ENCODE data around the gene BMS1. TPM values are rescaled to one million over a fixed set of nuclear protein-coding genes. Genes with fewer than 3 reads are reported as not detected.
"Not testable (repeated sequence)": the region's sequence is repeated elsewhere in the genome, so short reads cannot be mapped to it uniquely, and the experiment has no call there.

Gene BMS1
- total RNA-seq, 1 experiment from 2014 or later: 44.2 TPM

- H3K27me3 Mint-ChIP-seq (ENCODE audit: low read depth); H3K36me3 Mint-ChIP-seq (ENCODE audit: insufficient read depth in 1 of 3, low read depth in 3 of 3); H2BK20ac ChIP-seq (ENCODE audit: low read depth, low read length, poor library complexity, severe bottlenecking); H3K4me2 ChIP-seq (ENCODE audit: insufficient read depth, insufficient read length, low read length); H3K56ac ChIP-seq (ENCODE audit: insufficient read length, low read depth, low read length); H4K5ac ChIP-seq (ENCODE audit: insufficient read length, low read depth, low read length); H2AK5ac ChIP-seq (ENCODE audit: insufficient read length, low read length); H2AFZ ChIP-seq (ENCODE audit: low read length); H2BK12ac ChIP-seq (ENCODE audit: insufficient read length, low read depth, low read length); H3K9ac ChIP-seq (ENCODE audit: extremely low read depth, insufficient read length, low read length); H2BK15ac ChIP-seq (ENCODE audit: low read depth, low read length); H3T11ph ChIP-seq (ENCODE audit: low read length); H3K79me2 ChIP-seq (ENCODE audit: insufficient read depth, low read length); H4K8ac ChIP-seq (replicated peaks; ENCODE audit: insufficient read length, low read depth, low read length); H3K14ac ChIP-seq (ENCODE audit: insufficient read depth, low read length); H3K27ac Mint-ChIP-seq; H3K4me1 ChIP-seq (ENCODE audit: insufficient read depth, low read length); H3K9me3 ChIP-seq (ENCODE audit: control insufficient read depth, low read depth, low read length); H3K27me3 ChIP-seq (ENCODE audit: insufficient read depth, low read length); H3K23ac ChIP-seq (ENCODE audit: insufficient read length, low read depth, low read length); H3K27ac ChIP-seq (ENCODE audit: insufficient read length, low read depth, low read length); H4K20me1 ChIP-seq (ENCODE audit: control insufficient read depth, insufficient read depth, insufficient read length); H2BK5ac ChIP-seq (ENCODE audit: insufficient read length, low read length); H3K79me1 ChIP-seq (ENCODE audit: insufficient read depth, low read depth, low read length, poor library complexity, severe bottlenecking); H2BK120ac ChIP-seq (ENCODE audit: low read depth, low read length, poor library complexity, severe bottlenecking); H3K4ac ChIP-seq (ENCODE audit: low read depth, low read length); H4K91ac ChIP-seq (ENCODE audit: insufficient read length, low read depth, low read length); H3K23me2 ChIP-seq (ENCODE audit: insufficient read length, low read depth, low read length, poor library complexity, severe bottlenecking); H3K4me3 Mint-ChIP-seq; H3K18ac ChIP-seq (ENCODE audit: insufficient read length, low read depth, low read length): not testable (repeated sequence)
- peak; percentile 61 for TF ChIP-seq CTCF (conservative IDR thresholded peaks at IDR 0.05)
- WGBS (ENCODE audit: extremely low coverage, insufficient read length, low lambda C conversion rate): no CpG with 5 or more reads among the region's 5 CpGs
- H3K9me3 Mint-ChIP-seq: peaks cover 24 to 28% of the 10 kb centered on the region in 2 experiments
- peaks cover 15 to 18% of the 10 kb centered on the region in 2 experiments for H3K4me1 Mint-ChIP-seq
- peak; percentile 74 for DNase-seq
Measured at GRCh38 chr10:42844810-42845209, 62.2 kb downstream of the BMS1 start.

GRCh38 chr10:42847261-42847660 lies 64.7 kb downstream of the BMS1 start:
- not testable (repeated sequence) for H3K4me2 ChIP-seq (ENCODE audit: insufficient read depth, insufficient read length, low read length); H2AFZ ChIP-seq (ENCODE audit: low read length); H2BK12ac ChIP-seq (ENCODE audit: insufficient read length, low read depth, low read length); DNase-seq; H3K79me2 ChIP-seq (ENCODE audit: insufficient read depth, low read length); H4K91ac ChIP-seq (ENCODE audit: insufficient read length, low read depth, low read length); H3K4ac ChIP-seq (ENCODE audit: low read depth, low read length); H3K36me3 Mint-ChIP-seq (ENCODE audit: insufficient read depth in 1 of 3, low read depth in 3 of 3); H2AK5ac ChIP-seq (ENCODE audit: insufficient read length, low read length); H3K27ac Mint-ChIP-seq; H3K27me3 Mint-ChIP-seq (ENCODE audit: low read depth); H3K23me2 ChIP-seq (ENCODE audit: insufficient read length, low read depth, low read length, poor library complexity, severe bottlenecking); H3K27me3 ChIP-seq (ENCODE audit: insufficient read depth, low read length); H3K56ac ChIP-seq (ENCODE audit: insufficient read length, low read depth, low read length); H3K9me3 ChIP-seq (ENCODE audit: control insufficient read depth, low read depth, low read length); H4K20me1 ChIP-seq (ENCODE audit: control insufficient read depth, insufficient read depth, insufficient read length); H2BK120ac ChIP-seq (ENCODE audit: low read depth, low read length, poor library complexity, severe bottlenecking); H2BK5ac ChIP-seq (ENCODE audit: insufficient read length, low read length); H3K4me1 ChIP-seq (ENCODE audit: insufficient read depth, low read length); H3T11ph ChIP-seq (ENCODE audit: low read length); H4K5ac ChIP-seq (ENCODE audit: insufficient read length, low read depth, low read length); H4K8ac ChIP-seq (replicated peaks; ENCODE audit: insufficient read length, low read depth, low read length); H3K14ac ChIP-seq (ENCODE audit: insufficient read depth, low read length); H3K27ac ChIP-seq (ENCODE audit: insufficient read length, low read depth, low read length); H2BK20ac ChIP-seq (ENCODE audit: low read depth, low read length, poor library complexity, severe bottlenecking); H3K23ac ChIP-seq (ENCODE audit: insufficient read length, low read depth, low read length); H2BK15ac ChIP-seq (ENCODE audit: low read depth, low read length); H3K4me3 Mint-ChIP-seq; H3K79me1 ChIP-seq (ENCODE audit: insufficient read depth, low read depth, low read length, poor library complexity, severe bottlenecking); H3K18ac ChIP-seq (ENCODE audit: insufficient read length, low read depth, low read length); H3K9ac ChIP-seq (ENCODE audit: extremely low read depth, insufficient read length, low read length)
- peaks cover 25 to 26% of the 10 kb centered on the region in 2 experiments for H3K9me3 Mint-ChIP-seq
- peaks cover 13 to 15% of the 10 kb centered on the region in 2 experiments for H3K4me1 Mint-ChIP-seq
- WGBS (ENCODE audit: extremely low coverage, insufficient read length, low lambda C conversion rate): no CpG with 5 or more reads among the region's 28 CpGs
